ENCODE results near the gene PFKFB4. TPM values are rescaled to one million over a fixed set of nuclear protein-coding genes. Genes with fewer than 3 reads are reported as not detected.

Gene PFKFB4
- total and polyA plus RNA-seq, 2 of the 4 experiments (the other 2 are of a cell fraction), result 16.9 to 17.0 TPM

DNA sequence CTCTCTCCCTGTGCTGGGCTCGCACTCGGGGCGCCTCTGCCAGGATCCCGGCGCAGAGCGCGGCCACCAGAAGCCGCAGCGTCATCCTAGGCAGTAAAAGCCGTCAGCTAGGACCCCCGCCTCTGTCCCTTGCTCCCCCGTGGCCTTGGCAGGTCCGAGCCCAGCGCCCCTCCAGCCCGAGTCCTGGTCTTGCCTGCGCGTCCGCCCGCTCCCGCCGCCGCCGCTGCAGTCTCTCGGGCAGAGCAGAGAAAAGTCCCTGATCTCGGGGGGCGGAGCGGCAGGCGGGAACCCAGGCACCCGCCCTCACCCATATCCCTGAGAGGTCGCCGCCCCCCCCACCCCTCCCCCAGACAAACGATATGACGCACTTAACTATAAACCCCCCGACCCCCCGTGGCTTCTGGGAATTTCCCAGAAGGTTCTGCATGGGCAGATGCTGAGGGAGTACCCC, 38.5 kb upstream of the PFKFB4 start, which contains the start of gene COL7A1:
Gene COL7A1 (minus strand): TSS at position 255 of the 451 bp plus-strand sequence. CDS start 170 bp downstream, at position 85.
- ATAC-seq (ENCODE audit: low read depth), result peak; percentile 6
- peak within 1 kb of the TSS; percentile 87 for H2AFZ ChIP-seq (replicated peaks; ENCODE audit: low read length, poor library complexity)

More for the DNA sequence above, 38.5 kb upstream of the PFKFB4 start, which contains the start of gene COL7A1:
- Histone ChIP-seq H3K56ac (ENCODE audit: extremely low read depth, insufficient read depth, low read length) (peak within 1 kb of the TSS; percentile 71), H4K91ac (ENCODE audit: insufficient read depth, low read depth, low read length) (peak within 1 kb of the TSS; percentile 98), H2BK15ac (ENCODE audit: low read depth, low read length) (peak within 1 kb of the TSS; percentile 97), H3K9me1 (ENCODE audit: insufficient read depth, low read length) (peaks cover 67% of the 10 kb centered on the region), H3K9me3 (ENCODE audit: control insufficient read depth, insufficient read depth, low read length) (no peaks in the 10 kb centered on the region), H4K20me1 (ENCODE audit: insufficient read depth, low read length) (peaks cover 17% of the 10 kb centered on the region), H2AK9ac (replicated peaks; ENCODE audit: low read depth, low read length, poor library complexity) (peak within 1 kb of the TSS; percentile 98), H3K4me3 (ENCODE audit: insufficient read depth, low read depth, low read length) (peak within 1 kb of the TSS; percentile 52), H3K27me3 (ENCODE audit: control insufficient read depth, insufficient read depth, low read length) (no peaks in the 10 kb centered on the region), H3K36me3 (ENCODE audit: control insufficient read depth, insufficient read depth, low read length) (peaks cover 43% of the 10 kb centered on the region), H4K8ac (ENCODE audit: low read depth in 2 of 2, low read length in 2 of 2) (peak within 1 kb of the TSS; percentile 85 to 92), H4K5ac (ENCODE audit: low read depth, low read length) (peak within 1 kb of the TSS; percentile 81), H2BK120ac (ENCODE audit: low read depth, low read length) (peak within 1 kb of the TSS; percentile 85), H3K23ac (ENCODE audit: low read depth, low read length) (peak within 1 kb of the TSS; percentile 89), H2AK5ac (ENCODE audit: low read depth, low read length) (peak within 1 kb of the TSS; percentile 100), H3K4me2 (ENCODE audit: low read depth, low read length) (peak within 1 kb of the TSS; percentile 73), H2BK20ac (ENCODE audit: low read depth, low read length) (peak within 1 kb of the TSS; percentile 99), H3K9ac (ENCODE audit: low read depth, low read length) (peak within 1 kb of the TSS; percentile 83), H3K4ac (ENCODE audit: low read depth, low read length) (peak within 1 kb of the TSS; percentile 99), H3K27ac (ENCODE audit: insufficient read depth, low read length) (peak within 1 kb of the TSS; percentile 94), H2BK5ac (ENCODE audit: low read depth, low read length, poor library complexity, severe bottlenecking) (peak within 1 kb of the TSS; percentile 97), H3K79me1 (ENCODE audit: low read depth in 1 of 2, low read length in 2 of 2) (peaks cover 34 to 82% of the 10 kb centered on the region in 2 experiments), H3K14ac (replicated peaks; ENCODE audit: low read depth, low read length) (peak within 1 kb of the TSS; percentile 89), H3K18ac (ENCODE audit: low read depth, low read length) (peak within 1 kb of the TSS; percentile 77), H3K4me1 (ENCODE audit: control insufficient read depth, insufficient read depth, low read length) (peaks cover 54% of the 10 kb centered on the region)
- ChIA-PET CTCF (no interaction called here), POLR2A (ENCODE audit: unreplicated experiment) (interaction anchor here (0.5 kb wide), 1 partner anchor 16 kb away, joined by 12 read pairs; no protein-coding TSS in a partner anchor)
- no TSS peak for BruUV-seq (replicated peaks)
- WGBS, 2 experiments (ENCODE audit: extremely low coverage in 2 of 2, insufficient read length in 1 of 2), result 5% methylated on average over 10 of the region's 35 CpGs; no CpG with 5 or more reads in 1 of the 2 experiments
- intact Hi-C loops (cut with micrococcal nuclease), result no loop called here
- TF ChIP-seq POLR2A (IDR thresholded peaks at IDR 0.05; ENCODE audit: low read depth, low read length) (peak; percentile 36; the same call in 1 of the 2 replicates), SMC3 (IDR thresholded peaks at IDR 0.05; ENCODE audit: low read depth, low read length) (no peak)
- DNase-seq, result no peak
- in situ Hi-C loops (cut with MboI; ENCODE audit: low sequenced_read_pairs), result no loop called here
- dilution Hi-C loops (cut with HindIII; ENCODE audit: low sequenced_read_pairs, unreplicated experiment), result no loop called here
